ENCODE measurements around the gene REEP6. TPM values are rescaled to one million over a fixed set of nuclear protein-coding genes. Genes with fewer than 3 reads are reported as not detected.

REEP6 gene
- total and polyA plus RNA-seq, 2 of the 4 experiments (the other 2 are of a cell fraction) = 1.3 to 2.2 TPM

DNA sequence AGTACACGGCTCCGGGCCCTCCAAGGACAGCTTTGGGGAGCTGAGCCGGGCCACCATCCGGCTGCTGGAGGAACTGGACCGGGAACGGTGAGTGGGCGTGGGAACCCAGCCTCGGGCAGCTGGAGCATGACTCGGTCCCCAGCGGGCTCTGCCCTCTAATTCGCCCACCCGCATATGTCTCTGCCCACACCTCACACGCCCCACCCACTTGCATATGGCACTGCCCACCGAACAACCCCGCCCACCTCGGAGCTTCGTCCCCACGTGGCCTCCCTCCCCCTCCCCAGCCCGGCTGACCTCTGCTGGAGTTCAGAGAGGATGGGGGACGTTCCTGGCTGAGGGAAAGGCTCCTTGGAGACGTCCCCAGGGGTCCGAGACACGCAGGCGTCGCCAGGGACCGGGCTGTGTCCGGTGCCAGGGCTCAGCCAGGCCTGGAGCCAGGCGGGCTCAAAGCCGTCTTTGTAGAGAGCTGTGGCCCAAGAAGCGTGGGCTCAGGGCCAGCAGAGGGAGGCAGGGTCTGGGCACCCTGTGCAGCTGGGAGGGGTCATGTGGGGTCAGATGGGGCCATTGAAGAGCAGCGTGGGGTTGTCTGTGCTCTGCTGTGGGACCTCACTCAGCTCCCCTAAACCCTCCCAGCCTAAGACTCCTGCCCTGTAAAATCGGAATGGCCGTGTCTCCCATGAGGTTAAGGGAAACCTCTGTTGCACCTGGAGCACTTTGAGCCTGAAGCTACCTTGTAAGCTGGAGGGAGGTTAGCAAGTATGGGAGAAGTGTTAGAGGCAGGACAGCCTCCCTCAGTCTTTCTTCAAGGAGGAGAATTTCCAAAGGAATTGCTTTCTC is 37.2 kb upstream of the REEP6 start:
- H2AK9ac ChIP-seq (replicated peaks; ENCODE audit: low read depth, low read length, poor library complexity) = no peak overlapping the region
- in situ Hi-C loops (cut with MboI; ENCODE audit: low sequenced_read_pairs) = no loop called here
- H3K9me1 ChIP-seq (ENCODE audit: insufficient read depth, low read length) = 0 out of 2 replicates have a peak, but pooled peaks cover 2% of the 10 kb centered on the region
- H4K5ac ChIP-seq (ENCODE audit: low read depth, low read length) = no peak overlapping the region
- BruUV-seq (replicated peaks) = no TSS peak
- H3K27me3 ChIP-seq (ENCODE audit: control insufficient read depth, insufficient read depth, low read length) = peaks cover 73% of the 10 kb centered on the region
- no peak overlapping the region for H2AK5ac ChIP-seq (ENCODE audit: low read depth, low read length)
- no peak overlapping the region for H2BK20ac ChIP-seq (ENCODE audit: low read depth, low read length)
- no peak for TF ChIP-seq NFE2L2 (IDR thresholded peaks at IDR 0.05; ENCODE audit: low read depth, low read length)
- TF ChIP-seq MXI1 (IDR thresholded peaks at IDR 0.05; ENCODE audit: borderline replicate concordance, low read depth, low read length) = no peak
- TF ChIP-seq BHLHE40 (IDR thresholded peaks at IDR 0.05; ENCODE audit: low read depth, low read length) = no peak
- TF ChIP-seq, protein P1, sequence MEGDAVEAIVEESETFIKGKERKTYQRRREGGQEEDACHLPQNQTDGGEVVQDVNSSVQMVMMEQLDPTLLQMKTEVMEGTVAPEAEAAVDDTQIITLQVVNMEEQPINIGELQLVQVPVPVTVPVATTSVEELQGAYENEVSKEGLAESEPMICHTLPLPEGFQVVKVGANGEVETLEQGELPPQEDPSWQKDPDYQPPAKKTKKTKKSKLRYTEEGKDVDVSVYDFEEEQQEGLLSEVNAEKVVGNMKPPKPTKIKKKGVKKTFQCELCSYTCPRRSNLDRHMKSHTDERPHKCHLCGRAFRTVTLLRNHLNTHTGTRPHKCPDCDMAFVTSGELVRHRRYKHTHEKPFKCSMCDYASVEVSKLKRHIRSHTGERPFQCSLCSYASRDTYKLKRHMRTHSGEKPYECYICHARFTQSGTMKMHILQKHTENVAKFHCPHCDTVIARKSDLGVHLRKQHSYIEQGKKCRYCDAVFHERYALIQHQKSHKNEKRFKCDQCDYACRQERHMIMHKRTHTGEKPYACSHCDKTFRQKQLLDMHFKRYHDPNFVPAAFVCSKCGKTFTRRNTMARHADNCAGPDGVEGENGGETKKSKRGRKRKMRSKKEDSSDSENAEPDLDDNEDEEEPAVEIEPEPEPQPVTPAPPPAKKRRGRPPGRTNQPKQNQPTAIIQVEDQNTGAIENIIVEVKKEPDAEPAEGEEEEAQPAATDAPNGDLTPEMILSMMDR (conservative IDR thresholded peaks at IDR 0.05; ENCODE audit: low read depth, low read length) = no peak
- TF ChIP-seq CHD1 (IDR thresholded peaks at IDR 0.05; ENCODE audit: low read depth, low read length) = no peak
- no peaks in the 10 kb centered on the region for H3K9me3 ChIP-seq (ENCODE audit: control insufficient read depth, insufficient read depth, low read length)
- no peak overlapping the region for H4K8ac ChIP-seq (ENCODE audit: low read depth in 2 of 2, low read length in 2 of 2)
- ChIA-PET CTCF (interaction anchor here (0.6 to 0.7 kb wide), 3 partner anchors 19 to 414 kb away, joined by 3 to 4 read pairs (median 3); partner anchors contain the start of gene ABCA7), POLR2A (ENCODE audit: unreplicated experiment) (no interaction called here)
- H2AFZ ChIP-seq (replicated peaks; ENCODE audit: low read length, poor library complexity) = peak overlapping the region; percentile 58
- no peak overlapping the region; the same call in 1 of the 2 replicates for H3K23ac ChIP-seq (ENCODE audit: low read depth, low read length)
- H3K4me2 ChIP-seq (ENCODE audit: low read depth, low read length) = no peak overlapping the region
- H3K4me3 ChIP-seq (ENCODE audit: insufficient read depth, low read depth, low read length) = no peak overlapping the region
- H2BK5ac ChIP-seq (ENCODE audit: low read depth, low read length, poor library complexity, severe bottlenecking) = no peak overlapping the region
- 0 out of 2 replicates have a peak, but pooled peaks have one; percentile 2 for ATAC-seq (ENCODE audit: low read depth)
- no peak overlapping the region for H3K56ac ChIP-seq (ENCODE audit: extremely low read depth, insufficient read depth, low read length)
- no peak overlapping the region for H4K91ac ChIP-seq (ENCODE audit: insufficient read depth, low read depth, low read length)
- H3K18ac ChIP-seq (ENCODE audit: low read depth, low read length) = no peak overlapping the region
- H3K4me1 ChIP-seq (ENCODE audit: control insufficient read depth, insufficient read depth, low read length) = no peaks in the 10 kb centered on the region
- H4K20me1 ChIP-seq (ENCODE audit: insufficient read depth, low read length) = peaks cover 56% of the 10 kb centered on the region
- no peak overlapping the region for H3K14ac ChIP-seq (replicated peaks; ENCODE audit: low read depth, low read length)
- no peaks in the 10 kb centered on the region for H3K79me1 ChIP-seq (ENCODE audit: low read depth in 1 of 2, low read length in 2 of 2)
- intact Hi-C loops (cut with micrococcal nuclease) = no loop called here
- dilution Hi-C loops (cut with HindIII; ENCODE audit: low sequenced_read_pairs, unreplicated experiment) = no loop called here
- no peak overlapping the region for H2BK15ac ChIP-seq (ENCODE audit: low read depth, low read length)
- WGBS, 2 experiments (ENCODE audit: extremely low coverage in 2 of 2, insufficient read length in 1 of 2) = 15% methylated on average over 4 of the region's 33 CpGs; no CpG with 5 or more reads in 1 of the 2 experiments
- H2BK120ac ChIP-seq (ENCODE audit: low read depth, low read length) = no peak overlapping the region
- no peak for DNase-seq
- H3K27ac ChIP-seq (ENCODE audit: insufficient read depth, low read length) = no peak overlapping the region
- H3K36me3 ChIP-seq (ENCODE audit: control insufficient read depth, insufficient read depth, low read length) = no peaks in the 10 kb centered on the region
- no peak overlapping the region for H3K4ac ChIP-seq (ENCODE audit: low read depth, low read length)
- H3K9ac ChIP-seq (ENCODE audit: low read depth, low read length) = no peak overlapping the region
